ENCODE results near the gene DNAH7. TPM values are rescaled to one million over a fixed set of nuclear protein-coding genes. Genes with fewer than 3 reads are reported as not detected.

The DNAH7 gene
- total and polyA plus RNA-seq, 2 of the 8 experiments (the other 6 are each of a cell fraction or from before 2014, with no cell fraction given), result 0.07 to 0.08 TPM

DNA sequence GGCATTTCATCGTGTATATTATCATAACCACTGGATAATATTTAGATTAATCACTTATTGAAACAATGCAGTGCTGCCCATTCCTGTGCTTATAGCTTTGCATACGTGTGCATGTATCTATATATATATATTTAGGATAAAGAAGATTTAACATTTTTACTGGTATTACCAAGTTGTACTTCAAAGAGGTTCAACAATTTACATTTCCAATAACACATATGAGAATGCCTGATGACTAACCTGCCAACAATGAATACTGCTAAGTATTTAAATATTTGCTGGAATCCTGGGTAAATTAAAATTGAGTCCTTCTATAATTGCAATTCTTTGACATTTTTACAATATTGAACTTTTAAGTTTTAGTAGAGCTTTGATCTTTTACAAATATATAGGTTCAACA, 300.2 kb downstream of the DNAH7 start (continued):
- TF ChIP-seq POLR2AphosphoS5 (IDR thresholded peaks at IDR 0.05; ENCODE audit: low read depth, low read length) (no peak), TEAD4 (IDR thresholded peaks at IDR 0.05; ENCODE audit: low read depth, low read length) (no peak)
